ENCODE measurements around the gene CXCL3.

Gene CXCL3

DNA sequence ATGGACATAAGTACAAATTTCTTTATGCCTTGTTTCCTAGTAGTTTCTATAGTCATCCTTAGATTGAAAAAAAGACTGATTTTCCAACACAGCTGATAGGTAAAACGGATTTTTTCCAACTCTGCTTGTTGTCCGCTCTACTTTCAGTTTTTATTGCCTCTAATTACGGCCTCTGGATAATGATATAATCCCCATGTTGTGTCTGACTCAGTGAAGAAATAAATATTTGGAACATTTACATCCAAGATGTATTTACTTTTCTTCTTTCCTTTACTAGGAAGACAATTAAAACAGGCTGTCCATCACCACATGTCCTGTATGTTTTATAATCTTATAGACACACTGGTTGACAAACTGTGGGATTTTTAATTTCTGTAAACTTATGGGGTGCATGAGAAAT is 6.8 kb upstream of the CXCL3 start:
- no peaks in the 10 kb centered on the region for H3K36me3 ChIP-seq (ENCODE audit: control insufficient read depth, low read length)
- no peak overlapping the region for H3K4me2 ChIP-seq (ENCODE audit: low read length)
- no peak overlapping the region for H3K27ac ChIP-seq (ENCODE audit: low read depth, low read length)
- no peaks in the 10 kb centered on the region for H3K9me2 ChIP-seq (replicated peaks; ENCODE audit: control insufficient read depth, low read length)
- no peaks in the 10 kb centered on the region for H3K79me2 ChIP-seq (ENCODE audit: control insufficient read depth, low read length)
- no peak overlapping the region for H3K4me3 ChIP-seq (ENCODE audit: low read length)
- H4K20me1 ChIP-seq (ENCODE audit: control insufficient read depth, insufficient read depth, low read depth, low read length): no peaks in the 10 kb centered on the region
- H3K4me1 ChIP-seq (ENCODE audit: control insufficient read depth, low read length): no peaks in the 10 kb centered on the region
- TF ChIP-seq EZH2phosphoT487 (IDR thresholded peaks at IDR 0.05; ENCODE audit: borderline replicate concordance, low read length) (no peak), CTCF (IDR thresholded peaks at IDR 0.05; ENCODE audit: low read depth, low read length, poor library complexity, severe bottlenecking) (no peak)
- H3K27me3 ChIP-seq (ENCODE audit: control insufficient read depth, low read length): no peaks in the 10 kb centered on the region
- H3F3A ChIP-seq (ENCODE audit: control insufficient read depth, insufficient read depth): no peaks in the 10 kb centered on the region
- no peaks in the 10 kb centered on the region for H3K9me3 ChIP-seq (ENCODE audit: control insufficient read depth, insufficient read depth, low read length)

DNA sequence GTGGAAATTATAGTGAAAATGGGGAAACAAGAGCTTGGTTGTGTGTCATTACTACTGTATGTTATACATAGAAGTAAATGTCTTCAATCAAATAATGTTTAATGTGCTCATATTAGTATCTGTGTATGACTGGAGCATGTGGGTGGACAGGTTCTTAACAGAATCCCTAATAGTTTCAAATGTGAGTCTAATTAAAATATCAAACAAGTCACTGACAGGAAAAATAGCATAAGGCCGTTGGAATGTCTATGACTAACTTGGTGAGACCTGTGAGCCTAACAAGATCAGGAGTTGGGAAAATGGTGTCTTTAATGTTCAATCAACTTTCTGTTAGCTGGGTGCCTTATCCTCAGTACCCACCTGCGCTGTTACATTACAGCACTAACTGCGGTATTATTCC is 6.2 kb upstream of the CXCL3 start:
- Histone ChIP-seq H3K4me2 (ENCODE audit: low read length) (no peak overlapping the region), H3K4me1 (ENCODE audit: control insufficient read depth, low read length) (no peaks in the 10 kb centered on the region), H3K9me2 (replicated peaks; ENCODE audit: control insufficient read depth, low read length) (no peaks in the 10 kb centered on the region), H3K36me3 (ENCODE audit: control insufficient read depth, low read length) (no peaks in the 10 kb centered on the region), H4K20me1 (ENCODE audit: control insufficient read depth, insufficient read depth, low read depth, low read length) (no peaks in the 10 kb centered on the region), H3K79me2 (ENCODE audit: control insufficient read depth, low read length) (no peaks in the 10 kb centered on the region), H3K27me3 (ENCODE audit: control insufficient read depth, low read length) (no peaks in the 10 kb centered on the region), H3K9me3 (ENCODE audit: control insufficient read depth, insufficient read depth, low read length) (no peaks in the 10 kb centered on the region), H3K27ac (ENCODE audit: low read depth, low read length) (no peak overlapping the region), H3F3A (ENCODE audit: control insufficient read depth, insufficient read depth) (no peaks in the 10 kb centered on the region), H3K4me3 (ENCODE audit: low read length) (no peak overlapping the region)
- TF ChIP-seq EZH2phosphoT487 (IDR thresholded peaks at IDR 0.05; ENCODE audit: borderline replicate concordance, low read length) (no peak), CTCF (IDR thresholded peaks at IDR 0.05; ENCODE audit: low read depth, low read length, poor library complexity, severe bottlenecking) (no peak)

DNA sequence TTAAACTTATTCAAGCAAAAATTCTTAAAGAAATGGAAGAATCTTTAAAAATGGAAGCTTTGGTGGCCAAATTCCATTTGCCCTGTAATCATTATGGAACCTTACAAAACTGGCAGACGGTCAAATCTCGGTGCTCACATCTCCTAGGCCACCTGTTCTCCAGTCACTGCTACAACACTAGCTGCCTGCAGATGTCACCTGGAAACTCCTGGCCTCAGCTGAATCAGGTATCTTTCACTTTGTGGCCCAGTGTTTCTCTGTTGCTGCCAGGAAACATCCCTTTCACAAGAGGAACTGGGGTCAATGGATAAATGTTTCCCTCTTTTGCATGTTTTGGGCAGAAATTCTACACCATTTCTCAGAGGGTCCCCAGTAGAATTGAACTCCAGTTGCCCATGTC is 4.2 kb upstream of the CXCL3 start:
- no peaks in the 10 kb centered on the region for H4K20me1 ChIP-seq (ENCODE audit: control insufficient read depth, insufficient read depth, low read depth, low read length)
- no peak overlapping the region for H3K27ac ChIP-seq (ENCODE audit: low read depth, low read length)
- H3K4me2 ChIP-seq (ENCODE audit: low read length): no peak overlapping the region
- no peaks in the 10 kb centered on the region for H3K27me3 ChIP-seq (ENCODE audit: control insufficient read depth, low read length)
- H3K9me3 ChIP-seq (ENCODE audit: control insufficient read depth, insufficient read depth, low read length): no peaks in the 10 kb centered on the region
- no peak for TF ChIP-seq EZH2phosphoT487 (IDR thresholded peaks at IDR 0.05; ENCODE audit: borderline replicate concordance, low read length)
- no peak for TF ChIP-seq CTCF (IDR thresholded peaks at IDR 0.05; ENCODE audit: low read depth, low read length, poor library complexity, severe bottlenecking)
- no peaks in the 10 kb centered on the region for H3K4me1 ChIP-seq (ENCODE audit: control insufficient read depth, low read length)
- H3K4me3 ChIP-seq (ENCODE audit: low read length): no peak overlapping the region
- no peaks in the 10 kb centered on the region for H3F3A ChIP-seq (ENCODE audit: control insufficient read depth, insufficient read depth)
- no peaks in the 10 kb centered on the region for H3K79me2 ChIP-seq (ENCODE audit: control insufficient read depth, low read length)
- no peaks in the 10 kb centered on the region for H3K36me3 ChIP-seq (ENCODE audit: control insufficient read depth, low read length)
- H3K9me2 ChIP-seq (replicated peaks; ENCODE audit: control insufficient read depth, low read length): no peaks in the 10 kb centered on the region

DNA sequence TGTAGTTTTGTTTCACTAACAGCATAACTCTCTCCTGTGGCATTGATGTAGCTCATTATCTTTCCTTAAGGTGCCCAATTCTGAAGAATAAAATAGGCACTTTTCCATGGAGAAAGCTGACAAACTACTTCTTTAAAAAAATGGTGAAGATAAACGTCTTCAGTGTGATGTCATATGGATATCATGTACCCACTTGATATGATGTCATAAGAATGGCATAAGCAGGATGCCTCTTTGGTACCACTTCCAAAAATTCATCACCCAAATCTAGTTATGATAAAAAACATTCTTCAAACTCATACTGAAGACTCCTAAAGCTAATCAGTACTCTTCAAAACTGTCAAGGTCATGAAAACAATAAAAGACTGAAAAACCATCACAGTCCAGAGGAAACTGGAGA is 2.9 kb upstream of the CXCL3 start:
- Histone ChIP-seq H3K9me3 (ENCODE audit: control insufficient read depth, insufficient read depth, low read length) (no peaks in the 10 kb centered on the region), H3K4me2 (ENCODE audit: low read length) (no peak overlapping the region), H3F3A (ENCODE audit: control insufficient read depth, insufficient read depth) (no peaks in the 10 kb centered on the region), H3K27me3 (ENCODE audit: control insufficient read depth, low read length) (no peaks in the 10 kb centered on the region), H3K36me3 (ENCODE audit: control insufficient read depth, low read length) (no peaks in the 10 kb centered on the region), H3K9me2 (replicated peaks; ENCODE audit: control insufficient read depth, low read length) (no peaks in the 10 kb centered on the region), H3K4me1 (ENCODE audit: control insufficient read depth, low read length) (no peaks in the 10 kb centered on the region), H3K27ac (ENCODE audit: low read depth, low read length) (no peak overlapping the region), H4K20me1 (ENCODE audit: control insufficient read depth, insufficient read depth, low read depth, low read length) (no peaks in the 10 kb centered on the region), H3K4me3 (ENCODE audit: low read length) (no peak overlapping the region), H3K79me2 (ENCODE audit: control insufficient read depth, low read length) (no peaks in the 10 kb centered on the region)
- TF ChIP-seq EZH2phosphoT487 (IDR thresholded peaks at IDR 0.05; ENCODE audit: borderline replicate concordance, low read length) (no peak), CTCF (IDR thresholded peaks at IDR 0.05; ENCODE audit: low read depth, low read length, poor library complexity, severe bottlenecking) (no peak)

Measured in DOHH2 (cell line).